Thyroid gland (tissue), 4 donors: Measurements from ENCODE around the gene OR10A7.

Experiments used
- POLR2A ChIP-seq, 2 donors: fragments of 450-650 bp; IDR thresholded peaks; one replicate each; pipeline ENCODE4 v1.6.1; 2017; ENCODE audit warnings: antibody characterized with exemption in 2 of 2, mild to moderate bottlenecking in 2 of 2, moderate library complexity in 1 of 2
- TF ChIP-seq, protein P1 (sequence below), 6 experiments: fragments of 200-600 bp in 3 of 6; fragments of 450-650 bp in 3 of 6; sonication (generic) in 3 of 6; IDR thresholded peaks; one replicate each; pipeline ENCODE4 v1.5.1; 2016 to 2019; ENCODE audit warnings: antibody characterized with exemption in 6 of 6, mild to moderate bottlenecking in 2 of 6, inconsistent platforms in 1 of 6, moderate library complexity in 1 of 6

DNA sequence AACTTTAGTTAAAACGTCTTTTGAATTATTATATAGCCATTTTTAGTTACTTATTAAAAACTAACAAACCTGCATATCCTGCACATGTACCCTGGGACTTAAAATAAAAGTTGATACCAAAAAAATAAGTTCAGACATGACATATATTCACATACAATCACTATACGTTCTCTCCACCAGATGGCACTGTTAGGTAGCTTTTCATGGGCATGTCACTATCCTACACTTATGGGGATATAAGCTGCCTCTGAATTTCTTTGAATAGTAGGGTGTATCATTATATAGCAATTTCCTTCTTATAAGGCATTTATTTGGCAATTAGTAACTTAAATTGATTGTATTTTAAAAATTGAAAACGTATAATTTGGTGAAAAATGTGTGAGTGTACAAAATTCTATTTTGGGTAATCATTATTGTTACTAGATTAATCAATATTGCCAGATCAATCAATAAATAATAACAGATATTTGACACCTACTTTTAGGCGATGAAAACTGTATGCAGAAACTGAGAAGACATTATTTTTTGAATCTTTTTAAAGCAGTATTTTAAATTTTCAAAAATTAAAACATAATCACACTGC lies 31.8 kb upstream of the OR10A7 start:
- TF ChIP-seq, protein P1, sequence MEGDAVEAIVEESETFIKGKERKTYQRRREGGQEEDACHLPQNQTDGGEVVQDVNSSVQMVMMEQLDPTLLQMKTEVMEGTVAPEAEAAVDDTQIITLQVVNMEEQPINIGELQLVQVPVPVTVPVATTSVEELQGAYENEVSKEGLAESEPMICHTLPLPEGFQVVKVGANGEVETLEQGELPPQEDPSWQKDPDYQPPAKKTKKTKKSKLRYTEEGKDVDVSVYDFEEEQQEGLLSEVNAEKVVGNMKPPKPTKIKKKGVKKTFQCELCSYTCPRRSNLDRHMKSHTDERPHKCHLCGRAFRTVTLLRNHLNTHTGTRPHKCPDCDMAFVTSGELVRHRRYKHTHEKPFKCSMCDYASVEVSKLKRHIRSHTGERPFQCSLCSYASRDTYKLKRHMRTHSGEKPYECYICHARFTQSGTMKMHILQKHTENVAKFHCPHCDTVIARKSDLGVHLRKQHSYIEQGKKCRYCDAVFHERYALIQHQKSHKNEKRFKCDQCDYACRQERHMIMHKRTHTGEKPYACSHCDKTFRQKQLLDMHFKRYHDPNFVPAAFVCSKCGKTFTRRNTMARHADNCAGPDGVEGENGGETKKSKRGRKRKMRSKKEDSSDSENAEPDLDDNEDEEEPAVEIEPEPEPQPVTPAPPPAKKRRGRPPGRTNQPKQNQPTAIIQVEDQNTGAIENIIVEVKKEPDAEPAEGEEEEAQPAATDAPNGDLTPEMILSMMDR (IDR thresholded peaks at IDR 0.05) = peak; percentile 20 to 73 (median 64)
- TF ChIP-seq POLR2A (IDR thresholded peaks at IDR 0.05) = no peak
